ENCODE data around the gene NPHS2.

The NPHS2 gene

GRCh38 chr1:179589509-179589908, 13.8 kb upstream of the NPHS2 start:
- Histone ChIP-seq H3K4me1 (ENCODE audit: control insufficient read depth in 1 of 2, insufficient read depth in 2 of 2, low read length in 2 of 2) (no peaks in the 10 kb centered on the region), H3K9me3 (ENCODE audit: insufficient read depth, low read depth, low read length) (peaks cover 10% of the 10 kb centered on the region)
- WGBS (ENCODE audit: extremely low coverage, insufficient coverage, insufficient read length): no CpG with 5 or more reads among the region's 4 CpGs

GRCh38 chr1:179588425-179589024, 12.8 kb upstream of the NPHS2 start:
- H4K8ac ChIP-seq (ENCODE audit: low read depth, low read length): no peak overlapping the region
- H3K79me1 ChIP-seq (ENCODE audit: low read length): no peaks in the 10 kb centered on the region
- H3K4me3 ChIP-seq (ENCODE audit: low read depth, low read length): peak overlapping the region; percentile 2
- H3K4ac ChIP-seq (ENCODE audit: low read depth, low read length): no peak overlapping the region
- H3K4me2 ChIP-seq (ENCODE audit: low read length): no peak overlapping the region
- H3K23ac ChIP-seq (ENCODE audit: low read length): no peak overlapping the region
- DNase-seq: no peak
- no peak overlapping the region for H2AFZ ChIP-seq (ENCODE audit: insufficient read depth, low read length, poor library complexity)
- H3K36me3 ChIP-seq (ENCODE audit: control insufficient read depth in 1 of 2, insufficient read depth in 2 of 2, low read length in 2 of 2): no peaks in the 10 kb centered on the region
- H3K18ac ChIP-seq (ENCODE audit: low read length): no peak overlapping the region
- no peak overlapping the region for H2BK5ac ChIP-seq (ENCODE audit: low read depth, low read length, poor library complexity)
- WGBS (ENCODE audit: extremely low coverage, insufficient coverage, insufficient read length): no CpG with 5 or more reads among the region's 18 CpGs
- no peak overlapping the region for H2AK5ac ChIP-seq (ENCODE audit: low read length)
- H3K4me1 ChIP-seq (ENCODE audit: control insufficient read depth in 1 of 2, insufficient read depth in 2 of 2, low read length in 2 of 2): no peaks in the 10 kb centered on the region
- H2BK12ac ChIP-seq (ENCODE audit: low read length): no peak overlapping the region
- H3K27ac ChIP-seq (ENCODE audit: low read depth, low read length): no peak overlapping the region
- H3K27me3 ChIP-seq (ENCODE audit: insufficient read depth, low read length): no peaks in the 10 kb centered on the region
- H3K14ac ChIP-seq (ENCODE audit: low read length): no peak overlapping the region
- H3K79me2 ChIP-seq (ENCODE audit: control insufficient read depth, insufficient read depth, low read length, poor library complexity): no peaks in the 10 kb centered on the region
- no peak overlapping the region for H4K12ac ChIP-seq (ENCODE audit: low read depth, low read length)
- no peak overlapping the region for H3K9ac ChIP-seq (ENCODE audit: low read length)
- H4K91ac ChIP-seq (ENCODE audit: low read depth, low read length): no peak overlapping the region
- H2BK120ac ChIP-seq (ENCODE audit: insufficient read depth, low read length, poor library complexity): no peak overlapping the region
- H3K9me3 ChIP-seq (ENCODE audit: insufficient read depth, low read depth, low read length): peaks cover 10% of the 10 kb centered on the region

More at GRCh38 chr1:179589509-179589908, 13.8 kb upstream of the NPHS2 start:
- Histone ChIP-seq H2AK5ac (ENCODE audit: low read length) (no peak overlapping the region), H2BK120ac (ENCODE audit: insufficient read depth, low read length, poor library complexity) (no peak overlapping the region), H3K14ac (ENCODE audit: low read length) (no peak overlapping the region), H4K12ac (ENCODE audit: low read depth, low read length) (no peak overlapping the region), H3K4me2 (ENCODE audit: low read length) (no peak overlapping the region), H3K79me1 (ENCODE audit: low read length) (no peaks in the 10 kb centered on the region), H3K36me3 (ENCODE audit: control insufficient read depth in 1 of 2, insufficient read depth in 2 of 2, low read length in 2 of 2) (no peaks in the 10 kb centered on the region), H3K23ac (ENCODE audit: low read length) (no peak overlapping the region), H2BK12ac (ENCODE audit: low read length) (no peak overlapping the region), H2BK5ac (ENCODE audit: low read depth, low read length, poor library complexity) (no peak overlapping the region), H3K9ac (ENCODE audit: low read length) (no peak overlapping the region), H3K4me3 (ENCODE audit: low read depth, low read length) (no peak overlapping the region), H3K27me3 (ENCODE audit: insufficient read depth, low read length) (no peaks in the 10 kb centered on the region), H3K79me2 (ENCODE audit: control insufficient read depth, insufficient read depth, low read length, poor library complexity) (no peaks in the 10 kb centered on the region), H2AFZ (ENCODE audit: insufficient read depth, low read length, poor library complexity) (no peak overlapping the region), H3K18ac (ENCODE audit: low read length) (no peak overlapping the region), H4K8ac (ENCODE audit: low read depth, low read length) (no peak overlapping the region), H4K91ac (ENCODE audit: low read depth, low read length) (no peak overlapping the region), H3K4ac (ENCODE audit: low read depth, low read length) (no peak overlapping the region), H3K27ac (ENCODE audit: low read depth, low read length) (no peak overlapping the region)
- DNase-seq: peak; percentile 29 to 59

- H3K9ac ChIP-seq (ENCODE audit: low read length): no peak overlapping the region
- no peak overlapping the region for H4K8ac ChIP-seq (ENCODE audit: low read depth, low read length)
- no peak overlapping the region for H2BK5ac ChIP-seq (ENCODE audit: low read depth, low read length, poor library complexity)
- no peak overlapping the region for H3K14ac ChIP-seq (ENCODE audit: low read length)
- H3K36me3 ChIP-seq (ENCODE audit: control insufficient read depth in 1 of 2, insufficient read depth in 2 of 2, low read length in 2 of 2): no peaks in the 10 kb centered on the region
- no peaks in the 10 kb centered on the region for H3K79me2 ChIP-seq (ENCODE audit: control insufficient read depth, insufficient read depth, low read length, poor library complexity)
- H3K9me3 ChIP-seq (ENCODE audit: insufficient read depth, low read depth, low read length): peaks cover 10% of the 10 kb centered on the region
- no peak overlapping the region for H3K4ac ChIP-seq (ENCODE audit: low read depth, low read length)
- no peaks in the 10 kb centered on the region for H3K4me1 ChIP-seq (ENCODE audit: control insufficient read depth in 1 of 2, insufficient read depth in 2 of 2, low read length in 2 of 2)
- H3K4me2 ChIP-seq (ENCODE audit: low read length): no peak overlapping the region
- H3K27me3 ChIP-seq (ENCODE audit: insufficient read depth, low read length): no peaks in the 10 kb centered on the region
- H3K18ac ChIP-seq (ENCODE audit: low read length): no peak overlapping the region
- no peak overlapping the region for H2BK12ac ChIP-seq (ENCODE audit: low read length)
- no peak overlapping the region for H2BK120ac ChIP-seq (ENCODE audit: insufficient read depth, low read length, poor library complexity)
- H4K12ac ChIP-seq (ENCODE audit: low read depth, low read length): no peak overlapping the region
- H2AFZ ChIP-seq (ENCODE audit: insufficient read depth, low read length, poor library complexity): no peak overlapping the region
- H3K23ac ChIP-seq (ENCODE audit: low read length): no peak overlapping the region
- WGBS (ENCODE audit: extremely low coverage, insufficient coverage, insufficient read length): no CpG with 5 or more reads among the region's 6 CpGs
- H3K79me1 ChIP-seq (ENCODE audit: low read length): no peaks in the 10 kb centered on the region
- H4K91ac ChIP-seq (ENCODE audit: low read depth, low read length): no peak overlapping the region
- no peak overlapping the region for H3K4me3 ChIP-seq (ENCODE audit: low read depth, low read length)
- DNase-seq: no peak
- H3K27ac ChIP-seq (ENCODE audit: low read depth, low read length): no peak overlapping the region
- H2AK5ac ChIP-seq (ENCODE audit: low read length): no peak overlapping the region
Observed at GRCh38 chr1:179587336-179587735, 11.6 kb upstream of the NPHS2 start.

GRCh38 chr1:179586107-179586823, 10.5 kb upstream of the NPHS2 start:
- no peak overlapping the region for H2BK5ac ChIP-seq (ENCODE audit: low read depth, low read length, poor library complexity)
- peak overlapping the region; percentile 6 for H3K4me3 ChIP-seq (ENCODE audit: low read depth, low read length)
- peaks cover 6% of the 10 kb centered on the region for H3K9me3 ChIP-seq (ENCODE audit: insufficient read depth, low read depth, low read length)
- no CpG with 5 or more reads among the region's 60 CpGs for WGBS (ENCODE audit: extremely low coverage, insufficient coverage, insufficient read length)
- no peak overlapping the region for H2BK120ac ChIP-seq (ENCODE audit: insufficient read depth, low read length, poor library complexity)
- no peaks in the 10 kb centered on the region for H3K27me3 ChIP-seq (ENCODE audit: insufficient read depth, low read length)
- no peak overlapping the region for H4K8ac ChIP-seq (ENCODE audit: low read depth, low read length)
- peak; percentile 14 to 52 for DNase-seq
- no peak overlapping the region for H3K27ac ChIP-seq (ENCODE audit: low read depth, low read length)
- no peak overlapping the region for H4K91ac ChIP-seq (ENCODE audit: low read depth, low read length)
- no peaks in the 10 kb centered on the region for H3K36me3 ChIP-seq (ENCODE audit: control insufficient read depth in 1 of 2, insufficient read depth in 2 of 2, low read length in 2 of 2)
- H3K23ac ChIP-seq (ENCODE audit: low read length): no peak overlapping the region
- no peak overlapping the region for H3K18ac ChIP-seq (ENCODE audit: low read length)
- H3K4me1 ChIP-seq (ENCODE audit: control insufficient read depth in 1 of 2, insufficient read depth in 2 of 2, low read length in 2 of 2): no peaks in the 10 kb centered on the region
- H3K14ac ChIP-seq (ENCODE audit: low read length): no peak overlapping the region
- no peak overlapping the region for H4K12ac ChIP-seq (ENCODE audit: low read depth, low read length)
- H2AFZ ChIP-seq (ENCODE audit: insufficient read depth, low read length, poor library complexity): peak overlapping the region; percentile 52
- H2AK5ac ChIP-seq (ENCODE audit: low read length): no peak overlapping the region
- H3K79me2 ChIP-seq (ENCODE audit: control insufficient read depth, insufficient read depth, low read length, poor library complexity): no peaks in the 10 kb centered on the region
- no peak overlapping the region for H3K4ac ChIP-seq (ENCODE audit: low read depth, low read length)
- H2BK12ac ChIP-seq (ENCODE audit: low read length): no peak overlapping the region
- H3K4me2 ChIP-seq (ENCODE audit: low read length): peak overlapping the region; percentile 57
- no peak overlapping the region for H3K9ac ChIP-seq (ENCODE audit: low read length)
- H3K79me1 ChIP-seq (ENCODE audit: low read length): no peaks in the 10 kb centered on the region

Data from trophoblast cell (in vitro differentiated cells and primary cell).